Lung (tissue), 12 donors: Measurements from ENCODE around the gene CDH4. TPM values are rescaled to one million over a fixed set of nuclear protein-coding genes. Genes with fewer than 3 reads are reported as not detected.

Source experiments
- ATAC-seq: fragments of 200-7000 bp; cut with Tn5 transposase; one replicate; pipeline ENCODE4 v1.9.1; 2020; ENCODE audit warnings: moderate number of reproducible peaks; ENCODE audit not compliant: insufficient read depth, low FRiP score
- DNase-seq, 3 donors: peaks; one replicate each; pipeline ENCODE4 v3.0.0-alpha.2; 2013 to 2017
- H3K27ac ChIP-seq, 2 donors: one replicate each; pipeline ENCODE4 v1.5.1; 2013; ENCODE audit warnings: mild to moderate bottlenecking in 2 of 2, moderate library complexity in 2 of 2, control low read depth in 1 of 2, inconsistent platforms in 1 of 2, low read depth in 1 of 2, low read length in 1 of 2
- H3K27me3 ChIP-seq, 3 donors: one replicate each; pipeline ENCODE4 v1.5.1; 2013; ENCODE audit warnings: low read length in 2 of 3; ENCODE audit not compliant: control insufficient read depth in 3 of 3, insufficient read depth in 3 of 3
- H3K36me3 ChIP-seq, 4 donors: one replicate each; pipeline ENCODE4 v1.5.1; 2013; ENCODE audit warnings: low read length in 4 of 4, mild to moderate bottlenecking in 1 of 4, moderate library complexity in 1 of 4; ENCODE audit not compliant: control insufficient read depth in 4 of 4, insufficient read depth in 4 of 4
- H3K4me1 ChIP-seq, 5 donors: one replicate each; pipeline ENCODE4 v1.5.1; 2013; ENCODE audit warnings: low read length in 5 of 5, mild to moderate bottlenecking in 2 of 5, moderate library complexity in 1 of 5; ENCODE audit not compliant: control insufficient read depth in 5 of 5, insufficient read depth in 5 of 5
- H3K4me3 ChIP-seq: one replicate; pipeline ENCODE4 v1.5.1; 2013; ENCODE audit warnings: mild to moderate bottlenecking, control low read depth, moderate library complexity
- H3K9ac ChIP-seq, 2 donors: one replicate each; pipeline ENCODE4 v1.5.1; 2013; ENCODE audit warnings: low read length in 2 of 2, control low read depth in 1 of 2; ENCODE audit not compliant: insufficient read depth in 1 of 2
- H3K9me3 ChIP-seq, 4 donors: one replicate each; pipeline ENCODE4 v1.5.1; 2013; ENCODE audit warnings: low read length in 3 of 4, mild to moderate bottlenecking in 1 of 4, moderate library complexity in 1 of 4; ENCODE audit not compliant: control insufficient read depth in 4 of 4, insufficient read depth in 3 of 4
- CTCF ChIP-seq: IDR thresholded peaks from 2 replicates; pipeline ENCODE4 v1.5.1; 2012; ENCODE audit warnings: mild to moderate bottlenecking; ENCODE audit errors: control extremely low read depth, extremely low read depth
- WGBS, 2 donors: extraction: QIAGEN DNeasy Blood & Tissue Kit; methylation state at CpG; one replicate each; pipeline ENCODE4 v1.1.7; 2013; 5-methylcytosine and 5-hydroxymethylcytosine counted together
- polyA plus RNA-seq, 2 donors: library from polyadenylated mRNA; stranded (reverse); fragments of 200-250 nt; gene quantifications; one replicate each; pipeline ENCODE4 v1.2.1, GENCODE V29; 2013
- total RNA-seq, 2 donors: library from RNA; depleted of rRNA in 1 of 2; stranded (reverse); fragments of >200 nt in 1 of 2; gene quantifications; one replicate each; pipeline ENCODE4 v1.2.1, GENCODE V29; 2014 to 2021
- donor health status: control.
- donor health status: control.
- donor health status: Bipolar disorder and iron deficiency.
- donor health status: healthy.
- donor health status: DM: yes; HTN: yes; CAD: no.

Gene CDH4
- total and polyA plus RNA-seq, 4 donors, result 0.10 to 2.1 (median 0.34) TPM

- no peaks in the 10 kb centered on the region for H3K4me1 ChIP-seq
- no peak for TF ChIP-seq CTCF
- H3K36me3 ChIP-seq, result no peaks in the 10 kb centered on the region
- H3K27ac ChIP-seq, result no peak overlapping the region
- no peak for ATAC-seq
- WGBS, 2 donors, result 94 to 100% methylated on average over 1 of the region's 1 CpG
- peaks cover 0 to 6% (median 2%) of the 10 kb centered on the region in 4 donors for H3K9me3 ChIP-seq
- no peak overlapping the region for H3K4me3 ChIP-seq
- no peak for DNase-seq
- H3K9ac ChIP-seq, result no peak overlapping the region
- H3K27me3 ChIP-seq, result peaks cover 0 to 5% (median 4%) of the 10 kb centered on the region in 3 donors
Measured at GRCh38 chr20:61785567-61785816, 533.4 kb downstream of the CDH4 start.

- 86 to 89% methylated on average over 14 of the region's 14 CpGs for WGBS, 2 donors
- peaks cover 0 to 5% (median 4%) of the 10 kb centered on the region in 3 donors for H3K27me3 ChIP-seq
- DNase-seq, result no peak
Measured at GRCh38 chr20:61786230-61786629, 534.2 kb downstream of the CDH4 start.

GRCh38 chr20:61788343-61788742 is 536.3 kb downstream of the CDH4 start:
- H3K27ac ChIP-seq, result no peak overlapping the region
- DNase-seq (no peak), ATAC-seq (no peak)
- H3K4me1 ChIP-seq, result no peaks in the 10 kb centered on the region
- peaks cover 0 to 5% (median 4%) of the 10 kb centered on the region in 3 donors for H3K27me3 ChIP-seq
- no peak overlapping the region for H3K4me3 ChIP-seq
- H3K9ac ChIP-seq, result no peak overlapping the region
- H3K36me3 ChIP-seq, result no peaks in the 10 kb centered on the region
- TF ChIP-seq CTCF, result no peak
- WGBS, 2 donors, result 58 to 61% methylated on average over 5 of the region's 5 CpGs
- H3K9me3 ChIP-seq, result peaks cover 0 to 6% (median 0%) of the 10 kb centered on the region in 4 donors

More at GRCh38 chr20:61786230-61786629, 534.2 kb downstream of the CDH4 start:
- Histone ChIP-seq H3K9me3 (peaks cover 0 to 6% (median 0%) of the 10 kb centered on the region in 4 donors), H3K27ac (no peak overlapping the region), H3K4me1 (no peaks in the 10 kb centered on the region), H3K4me3 (no peak overlapping the region), H3K9ac (no peak overlapping the region), H3K36me3 (no peaks in the 10 kb centered on the region)
- no peak for TF ChIP-seq CTCF
- no peak for ATAC-seq

- DNase-seq (no peak), ATAC-seq (no peak)
- H3K4me3 ChIP-seq, result no peak overlapping the region
- H3K9me3 ChIP-seq, result peaks cover 0 to 6% (median 0%) of the 10 kb centered on the region in 4 donors
- TF ChIP-seq CTCF, result no peak
- no peaks in the 10 kb centered on the region for H3K36me3 ChIP-seq
- WGBS, 2 donors, result 77 to 81% methylated on average over 10 of the region's 10 CpGs
- H3K4me1 ChIP-seq, result no peaks in the 10 kb centered on the region
- H3K27ac ChIP-seq, result no peak overlapping the region
- H3K27me3 ChIP-seq, result peaks cover 0 to 5% (median 4%) of the 10 kb centered on the region in 3 donors
- no peak overlapping the region for H3K9ac ChIP-seq
Measured at GRCh38 chr20:61789329-61789728, 537.3 kb downstream of the CDH4 start.
